ENCODE data around the gene PCDHGA4. TPM values are rescaled to one million over a fixed set of nuclear protein-coding genes. Genes with fewer than 3 reads are reported as not detected.

The PCDHGA4 gene
- total and polyA plus RNA-seq, 2 of the 13 experiments (the other 11 are each of a cell fraction or from before 2014, with no cell fraction given): 0.49 to 0.58 TPM

- Histone ChIP-seq H3K36me3 (replicated peaks in 1 of 2; ENCODE audit: control insufficient read depth in 1 of 2, insufficient read depth in 2 of 2, low read length in 2 of 2) (no peaks in the 10 kb centered on the region), H3K27ac (ENCODE audit: extremely low read length, insufficient read depth, low read length) (no peak within 1 kb of the TSS), H3K9ac (ENCODE audit: insufficient read depth, low read depth, low read length) (no peak within 1 kb of the TSS), H3K4me3 (replicated peaks in 1 of 3; ENCODE audit: insufficient read depth in 1 of 3, low read depth in 2 of 3, low read length in 3 of 3) (no peak within 1 kb of the TSS), H3K27me3 (ENCODE audit: control insufficient read depth in 1 of 2, insufficient read depth in 2 of 2, low read length in 2 of 2) (no peaks in the 10 kb centered on the region; a peak in 1 of 5 replicates), H4K20me1 (ENCODE audit: insufficient read depth, low read length) (no peaks in the 10 kb centered on the region), H3K4me2 (ENCODE audit: low read depth, low read length) (no peak within 1 kb of the TSS), H3K79me2 (ENCODE audit: insufficient read depth, low read length) (no peaks in the 10 kb centered on the region), H2AFZ (ENCODE audit: low read length) (no peak within 1 kb of the TSS), H3K4me1 (ENCODE audit: insufficient read depth, low read length) (no peaks in the 10 kb centered on the region), H3K9me3 (ENCODE audit: low read length) (peaks cover 13% of the 10 kb centered on the region; the same call in 1 of the 2 replicates)
- FAIRE-seq (no peak), ATAC-seq (no peak), DNase-seq (ENCODE audit: low spot score) (no peak)
- 79% methylated on average over 27 of the region's 27 CpGs for WGBS (ENCODE audit: low lambda C conversion rate)
- TF ChIP-seq ZSCAN12 (CRISPR knock-in tag; IDR thresholded peaks at IDR 0.05) (no peak), STAG1 (CRISPR knock-in tag; IDR thresholded peaks at IDR 0.05) (peak; percentile 26; the same call in 1 of the 2 replicates), ZNF446 (CRISPR knock-in tag; IDR thresholded peaks at IDR 0.05) (no peak)
- TF ChIP-seq, protein P1, sequence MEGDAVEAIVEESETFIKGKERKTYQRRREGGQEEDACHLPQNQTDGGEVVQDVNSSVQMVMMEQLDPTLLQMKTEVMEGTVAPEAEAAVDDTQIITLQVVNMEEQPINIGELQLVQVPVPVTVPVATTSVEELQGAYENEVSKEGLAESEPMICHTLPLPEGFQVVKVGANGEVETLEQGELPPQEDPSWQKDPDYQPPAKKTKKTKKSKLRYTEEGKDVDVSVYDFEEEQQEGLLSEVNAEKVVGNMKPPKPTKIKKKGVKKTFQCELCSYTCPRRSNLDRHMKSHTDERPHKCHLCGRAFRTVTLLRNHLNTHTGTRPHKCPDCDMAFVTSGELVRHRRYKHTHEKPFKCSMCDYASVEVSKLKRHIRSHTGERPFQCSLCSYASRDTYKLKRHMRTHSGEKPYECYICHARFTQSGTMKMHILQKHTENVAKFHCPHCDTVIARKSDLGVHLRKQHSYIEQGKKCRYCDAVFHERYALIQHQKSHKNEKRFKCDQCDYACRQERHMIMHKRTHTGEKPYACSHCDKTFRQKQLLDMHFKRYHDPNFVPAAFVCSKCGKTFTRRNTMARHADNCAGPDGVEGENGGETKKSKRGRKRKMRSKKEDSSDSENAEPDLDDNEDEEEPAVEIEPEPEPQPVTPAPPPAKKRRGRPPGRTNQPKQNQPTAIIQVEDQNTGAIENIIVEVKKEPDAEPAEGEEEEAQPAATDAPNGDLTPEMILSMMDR (CRISPR knock-in tag; IDR thresholded peaks at IDR 0.05): peak; percentile 22
- TF ChIP-seq, protein P2, sequence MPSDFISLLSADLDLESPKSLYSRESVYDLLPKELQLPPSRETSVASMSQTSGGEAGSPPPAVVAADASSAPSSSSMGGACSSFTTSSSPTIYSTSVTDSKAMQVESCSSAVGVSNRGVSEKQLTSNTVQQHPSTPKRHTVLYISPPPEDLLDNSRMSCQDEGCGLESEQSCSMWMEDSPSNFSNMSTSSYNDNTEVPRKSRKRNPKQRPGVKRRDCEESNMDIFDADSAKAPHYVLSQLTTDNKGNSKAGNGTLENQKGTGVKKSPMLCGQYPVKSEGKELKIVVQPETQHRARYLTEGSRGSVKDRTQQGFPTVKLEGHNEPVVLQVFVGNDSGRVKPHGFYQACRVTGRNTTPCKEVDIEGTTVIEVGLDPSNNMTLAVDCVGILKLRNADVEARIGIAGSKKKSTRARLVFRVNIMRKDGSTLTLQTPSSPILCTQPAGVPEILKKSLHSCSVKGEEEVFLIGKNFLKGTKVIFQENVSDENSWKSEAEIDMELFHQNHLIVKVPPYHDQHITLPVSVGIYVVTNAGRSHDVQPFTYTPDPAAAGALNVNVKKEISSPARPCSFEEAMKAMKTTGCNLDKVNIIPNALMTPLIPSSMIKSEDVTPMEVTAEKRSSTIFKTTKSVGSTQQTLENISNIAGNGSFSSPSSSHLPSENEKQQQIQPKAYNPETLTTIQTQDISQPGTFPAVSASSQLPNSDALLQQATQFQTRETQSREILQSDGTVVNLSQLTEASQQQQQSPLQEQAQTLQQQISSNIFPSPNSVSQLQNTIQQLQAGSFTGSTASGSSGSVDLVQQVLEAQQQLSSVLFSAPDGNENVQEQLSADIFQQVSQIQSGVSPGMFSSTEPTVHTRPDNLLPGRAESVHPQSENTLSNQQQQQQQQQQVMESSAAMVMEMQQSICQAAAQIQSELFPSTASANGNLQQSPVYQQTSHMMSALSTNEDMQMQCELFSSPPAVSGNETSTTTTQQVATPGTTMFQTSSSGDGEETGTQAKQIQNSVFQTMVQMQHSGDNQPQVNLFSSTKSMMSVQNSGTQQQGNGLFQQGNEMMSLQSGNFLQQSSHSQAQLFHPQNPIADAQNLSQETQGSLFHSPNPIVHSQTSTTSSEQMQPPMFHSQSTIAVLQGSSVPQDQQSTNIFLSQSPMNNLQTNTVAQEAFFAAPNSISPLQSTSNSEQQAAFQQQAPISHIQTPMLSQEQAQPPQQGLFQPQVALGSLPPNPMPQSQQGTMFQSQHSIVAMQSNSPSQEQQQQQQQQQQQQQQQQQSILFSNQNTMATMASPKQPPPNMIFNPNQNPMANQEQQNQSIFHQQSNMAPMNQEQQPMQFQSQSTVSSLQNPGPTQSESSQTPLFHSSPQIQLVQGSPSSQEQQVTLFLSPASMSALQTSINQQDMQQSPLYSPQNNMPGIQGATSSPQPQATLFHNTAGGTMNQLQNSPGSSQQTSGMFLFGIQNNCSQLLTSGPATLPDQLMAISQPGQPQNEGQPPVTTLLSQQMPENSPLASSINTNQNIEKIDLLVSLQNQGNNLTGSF (CRISPR knock-in tag; IDR thresholded peaks at IDR 0.05): no peak
- BruUV-seq (replicated peaks): no TSS peak
- CTCF ChIA-PET (ENCODE audit: low intra/inter-chr PET ratio, low total read pairs): no interaction called here
- intact Hi-C loops (cut with micrococcal nuclease; ENCODE audit: unreplicated experiment): no loop called here
- in situ Hi-C loops (cut with HindIII; ENCODE audit: extremely low pct_ligation_motif_present, low pct_unique_long_range_greater_than_20kb): no loop called here
- POLR2A ChIA-PET: no interaction called here
Observed at GRCh38 chr5:141402553-141403243, 47.9 kb downstream of the PCDHGA4 start, which contains the start of gene PCDHGA9. Gene PCDHGA9, plus strand, starts transcription at chr5:141402778. Its CDS starts 175 bp downstream, at chr5:141402953.

All from HepG2 (cell line).